Parathyroid adenoma (tissue), 2 donors: ENCODE measurements around the gene PLXNA4.

Experiments used
- H2AFZ ChIP-seq: fragments of 300-600 bp; sonication (generic); one replicate; pipeline ENCODE4 v1.7.0; 2017; ENCODE audit warnings: antibody characterized with exemption, mild to moderate bottlenecking
- H3K27ac ChIP-seq: fragments of 300-600 bp; sonication (generic); one replicate; pipeline ENCODE4 v1.7.0; 2017
- H3K27me3 ChIP-seq: fragments of 300-600 bp; sonication (generic); one replicate; pipeline ENCODE4 v1.7.0; 2017; ENCODE audit warnings: low read length; ENCODE audit not compliant: control insufficient read depth, insufficient read depth
- H3K36me3 ChIP-seq: fragments of 300-600 bp; sonication (generic); one replicate; pipeline ENCODE4 v1.7.0; 2017; ENCODE audit warnings: low read length; ENCODE audit not compliant: control insufficient read depth, insufficient read depth
- H3K4me1 ChIP-seq: fragments of 300-600 bp; sonication (generic); one replicate; pipeline ENCODE4 v1.7.0; 2017; ENCODE audit warnings: control low read depth
- H3K4me2 ChIP-seq: fragments of 300-600 bp; sonication (generic); one replicate; pipeline ENCODE4 v1.7.0; 2017; ENCODE audit warnings: low read length
- H3K4me3 ChIP-seq: fragments of 300-600 bp; sonication (generic); one replicate; pipeline ENCODE4 v1.7.0; 2017; ENCODE audit warnings: low read depth, low read length
- H3K79me2 ChIP-seq: fragments of 300-600 bp; sonication (generic); one replicate; pipeline ENCODE4 v1.7.0; 2017; ENCODE audit warnings: control low read depth
- H3K9ac ChIP-seq: fragments of 300-600 bp; sonication (generic); one replicate; pipeline ENCODE4 v1.7.0; 2017; ENCODE audit warnings: mild to moderate bottlenecking
- H3K9me3 ChIP-seq: fragments of 300-600 bp; sonication (generic); one replicate; pipeline ENCODE4 v1.7.0; 2017; ENCODE audit warnings: low read length; ENCODE audit not compliant: control insufficient read depth
- CTCF ChIP-seq: fragments of 300-600 bp; sonication (generic); IDR thresholded peaks from one replicate; pipeline ENCODE4 v1.7.0; 2017; ENCODE audit warnings: antibody characterized with exemption, mild to moderate bottlenecking
- donor health status: primary hyperparathyroidism.

PLXNA4 gene

GRCh38 chr7:132383962-132384361 lies 192.3 kb downstream of the PLXNA4 start:
- Histone ChIP-seq H2AFZ (no peak overlapping the region), H3K4me2 (no peak overlapping the region), H3K9ac (no peak overlapping the region), H3K79me2 (no peaks in the 10 kb centered on the region), H3K4me3 (no peak overlapping the region), H3K27me3 (peaks cover 7% of the 10 kb centered on the region), H3K4me1 (peaks cover 9% of the 10 kb centered on the region), H3K9me3 (no peaks in the 10 kb centered on the region), H3K36me3 (no peaks in the 10 kb centered on the region), H3K27ac (no peak overlapping the region)
- TF ChIP-seq CTCF = no peak

GRCh38 chr7:132381742-132382472 lies 194.4 kb downstream of the PLXNA4 start:
- TF ChIP-seq CTCF = no peak
- no peaks in the 10 kb centered on the region for H3K4me1 ChIP-seq
- no peak overlapping the region for H3K4me2 ChIP-seq
- H3K9ac ChIP-seq = no peak overlapping the region
- H3K27ac ChIP-seq = no peak overlapping the region
- H3K79me2 ChIP-seq = no peaks in the 10 kb centered on the region
- no peaks in the 10 kb centered on the region for H3K9me3 ChIP-seq
- no peaks in the 10 kb centered on the region for H3K36me3 ChIP-seq
- H3K4me3 ChIP-seq = no peak overlapping the region
- no peak overlapping the region for H2AFZ ChIP-seq
- H3K27me3 ChIP-seq = no peaks in the 10 kb centered on the region

GRCh38 chr7:132380059-132380458 lies 196.2 kb downstream of the PLXNA4 start:
- Histone ChIP-seq H3K4me1 (no peaks in the 10 kb centered on the region), H3K36me3 (no peaks in the 10 kb centered on the region), H3K27me3 (no peaks in the 10 kb centered on the region), H3K27ac (no peak overlapping the region), H3K9ac (no peak overlapping the region), H3K4me3 (no peak overlapping the region), H2AFZ (no peak overlapping the region), H3K4me2 (no peak overlapping the region), H3K79me2 (no peaks in the 10 kb centered on the region), H3K9me3 (no peaks in the 10 kb centered on the region)
- TF ChIP-seq CTCF = no peak

- no peaks in the 10 kb centered on the region for H3K9me3 ChIP-seq
- H3K4me1 ChIP-seq = no peaks in the 10 kb centered on the region
- no peak for TF ChIP-seq CTCF
- no peaks in the 10 kb centered on the region for H3K27me3 ChIP-seq
- H3K27ac ChIP-seq = no peak overlapping the region
- no peak overlapping the region for H3K4me2 ChIP-seq
- no peak overlapping the region for H3K4me3 ChIP-seq
- H2AFZ ChIP-seq = no peak overlapping the region
- no peaks in the 10 kb centered on the region for H3K79me2 ChIP-seq
- H3K9ac ChIP-seq = no peak overlapping the region
- no peaks in the 10 kb centered on the region for H3K36me3 ChIP-seq
These were observed 197.0 kb downstream of the PLXNA4 start for GRCh38 chr7:132379292-132379691.
